ENCODE measurements around the gene RIPPLY1.
"Not testable (repeated sequence)": the region's sequence is repeated elsewhere in the genome, so short reads cannot be mapped to it uniquely, and the experiment has no call there.

RIPPLY1 gene

DNA sequence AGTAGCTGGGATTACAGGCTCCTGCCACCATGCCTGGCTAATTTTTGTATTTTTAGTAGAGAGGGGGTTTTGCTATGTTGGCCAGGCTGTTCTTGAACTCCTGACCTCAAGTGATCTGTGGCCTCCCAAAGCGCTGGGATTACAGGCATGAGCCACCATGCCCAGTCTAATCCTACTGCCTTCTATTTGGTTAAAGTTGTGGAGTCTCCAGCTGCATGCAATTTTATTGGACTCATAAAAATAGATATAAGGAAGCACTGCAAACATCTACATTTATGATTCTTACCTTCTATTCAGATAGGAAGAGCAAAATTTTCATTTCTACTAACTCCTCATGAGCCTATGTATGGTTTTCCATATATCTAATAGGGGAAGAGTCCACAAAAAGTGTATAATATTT, 13.7 kb downstream of the RIPPLY1 start:
- no peak for TF ChIP-seq EZH2phosphoT487 (IDR thresholded peaks at IDR 0.05; ENCODE audit: borderline replicate concordance)
- TF ChIP-seq, protein P1, sequence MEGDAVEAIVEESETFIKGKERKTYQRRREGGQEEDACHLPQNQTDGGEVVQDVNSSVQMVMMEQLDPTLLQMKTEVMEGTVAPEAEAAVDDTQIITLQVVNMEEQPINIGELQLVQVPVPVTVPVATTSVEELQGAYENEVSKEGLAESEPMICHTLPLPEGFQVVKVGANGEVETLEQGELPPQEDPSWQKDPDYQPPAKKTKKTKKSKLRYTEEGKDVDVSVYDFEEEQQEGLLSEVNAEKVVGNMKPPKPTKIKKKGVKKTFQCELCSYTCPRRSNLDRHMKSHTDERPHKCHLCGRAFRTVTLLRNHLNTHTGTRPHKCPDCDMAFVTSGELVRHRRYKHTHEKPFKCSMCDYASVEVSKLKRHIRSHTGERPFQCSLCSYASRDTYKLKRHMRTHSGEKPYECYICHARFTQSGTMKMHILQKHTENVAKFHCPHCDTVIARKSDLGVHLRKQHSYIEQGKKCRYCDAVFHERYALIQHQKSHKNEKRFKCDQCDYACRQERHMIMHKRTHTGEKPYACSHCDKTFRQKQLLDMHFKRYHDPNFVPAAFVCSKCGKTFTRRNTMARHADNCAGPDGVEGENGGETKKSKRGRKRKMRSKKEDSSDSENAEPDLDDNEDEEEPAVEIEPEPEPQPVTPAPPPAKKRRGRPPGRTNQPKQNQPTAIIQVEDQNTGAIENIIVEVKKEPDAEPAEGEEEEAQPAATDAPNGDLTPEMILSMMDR (conservative IDR thresholded peaks at IDR 0.05; ENCODE audit: low read length) = no peak
- Histone ChIP-seq H3K4me1 (ENCODE audit: insufficient read depth, low read length, poor library complexity, severe bottlenecking) (no peaks in the 10 kb centered on the region), H4K20me1 (ENCODE audit: insufficient read depth, low read length, poor library complexity, severe bottlenecking) (no peaks in the 10 kb centered on the region), H3K36me3 (ENCODE audit: insufficient read depth, low read length) (no peaks in the 10 kb centered on the region), H3K9me2 (replicated peaks; ENCODE audit: low read depth, low read length) (no peaks in the 10 kb centered on the region), H3K27me3 (ENCODE audit: insufficient read depth, low read length, poor library complexity, severe bottlenecking) (no peaks in the 10 kb centered on the region), H2AFZ (ENCODE audit: low read length) (no peak overlapping the region), H3K79me2 (ENCODE audit: insufficient read depth, low read length) (no peaks in the 10 kb centered on the region), H3K4me2 (ENCODE audit: low read depth, low read length, poor library complexity, severe bottlenecking) (no peak overlapping the region), H3K4me3 (ENCODE audit: low read length, poor library complexity, severe bottlenecking) (no peak overlapping the region), H3F3A (ENCODE audit: low read depth) (no peaks in the 10 kb centered on the region), H3K9me3 (ENCODE audit: insufficient read depth, low read depth, low read length) (no peaks in the 10 kb centered on the region), H3K9ac (ENCODE audit: low read depth, low read length, poor library complexity, severe bottlenecking) (no peak overlapping the region)

GRCh38 chrX:106875151-106875550, 28.0 kb downstream of the RIPPLY1 start:
- no peak overlapping the region for H3K4me2 ChIP-seq (ENCODE audit: low read depth, low read length, poor library complexity, severe bottlenecking)
- no peaks in the 10 kb centered on the region for H3K9me2 ChIP-seq (replicated peaks; ENCODE audit: low read depth, low read length)
- H3K36me3 ChIP-seq (ENCODE audit: insufficient read depth, low read length) = no peaks in the 10 kb centered on the region
- H3K27me3 ChIP-seq (ENCODE audit: insufficient read depth, low read length, poor library complexity, severe bottlenecking) = no peaks in the 10 kb centered on the region
- H3K9ac ChIP-seq (ENCODE audit: low read depth, low read length, poor library complexity, severe bottlenecking) = no peak overlapping the region
- TF ChIP-seq, protein P1 (conservative IDR thresholded peaks at IDR 0.05; ENCODE audit: low read length) = no peak
- no peak for TF ChIP-seq EZH2phosphoT487 (IDR thresholded peaks at IDR 0.05; ENCODE audit: borderline replicate concordance)
- no peaks in the 10 kb centered on the region for H4K20me1 ChIP-seq (ENCODE audit: insufficient read depth, low read length, poor library complexity, severe bottlenecking)
- no peaks in the 10 kb centered on the region for H3K79me2 ChIP-seq (ENCODE audit: insufficient read depth, low read length)
- no peaks in the 10 kb centered on the region for H3K4me1 ChIP-seq (ENCODE audit: insufficient read depth, low read length, poor library complexity, severe bottlenecking)
- H3K4me3 ChIP-seq (ENCODE audit: low read length, poor library complexity, severe bottlenecking) = no peak overlapping the region
- H2AFZ ChIP-seq (ENCODE audit: low read length) = no peak overlapping the region
- no peaks in the 10 kb centered on the region for H3F3A ChIP-seq (ENCODE audit: low read depth)
- no peaks in the 10 kb centered on the region for H3K9me3 ChIP-seq (ENCODE audit: insufficient read depth, low read depth, low read length)

GRCh38 chrX:106874075-106874474, 29.1 kb downstream of the RIPPLY1 start:
- no peaks in the 10 kb centered on the region for H4K20me1 ChIP-seq (ENCODE audit: insufficient read depth, low read length, poor library complexity, severe bottlenecking)
- H3K27me3 ChIP-seq (ENCODE audit: insufficient read depth, low read length, poor library complexity, severe bottlenecking) = no peaks in the 10 kb centered on the region
- H3K79me2 ChIP-seq (ENCODE audit: insufficient read depth, low read length) = no peaks in the 10 kb centered on the region
- H3K4me3 ChIP-seq (ENCODE audit: low read length, poor library complexity, severe bottlenecking) = no peak overlapping the region
- no peak for TF ChIP-seq EZH2phosphoT487 (IDR thresholded peaks at IDR 0.05; ENCODE audit: borderline replicate concordance)
- TF ChIP-seq, protein P1 (conservative IDR thresholded peaks at IDR 0.05; ENCODE audit: low read length) = peak; percentile 66
- H2AFZ ChIP-seq (ENCODE audit: low read length) = no peak overlapping the region
- H3K36me3 ChIP-seq (ENCODE audit: insufficient read depth, low read length) = no peaks in the 10 kb centered on the region
- no peaks in the 10 kb centered on the region for H3K9me2 ChIP-seq (replicated peaks; ENCODE audit: low read depth, low read length)
- no peaks in the 10 kb centered on the region for H3F3A ChIP-seq (ENCODE audit: low read depth)
- H3K4me1 ChIP-seq (ENCODE audit: insufficient read depth, low read length, poor library complexity, severe bottlenecking) = no peaks in the 10 kb centered on the region
- H3K9ac ChIP-seq (ENCODE audit: low read depth, low read length, poor library complexity, severe bottlenecking) = no peak overlapping the region
- H3K9me3 ChIP-seq (ENCODE audit: insufficient read depth, low read depth, low read length) = no peaks in the 10 kb centered on the region
- no peak overlapping the region for H3K4me2 ChIP-seq (ENCODE audit: low read depth, low read length, poor library complexity, severe bottlenecking)

GRCh38 chrX:106872796-106873195, 30.3 kb downstream of the RIPPLY1 start:
- H2AFZ ChIP-seq (ENCODE audit: low read length); H3K4me2 ChIP-seq (ENCODE audit: low read depth, low read length, poor library complexity, severe bottlenecking); H3K4me1 ChIP-seq (ENCODE audit: insufficient read depth, low read length, poor library complexity, severe bottlenecking); H3K36me3 ChIP-seq (ENCODE audit: insufficient read depth, low read length); H3K9me3 ChIP-seq (ENCODE audit: insufficient read depth, low read depth, low read length); H3F3A ChIP-seq (ENCODE audit: low read depth); H3K4me3 ChIP-seq (ENCODE audit: low read length, poor library complexity, severe bottlenecking); H3K79me2 ChIP-seq (ENCODE audit: insufficient read depth, low read length); H3K27me3 ChIP-seq (ENCODE audit: insufficient read depth, low read length, poor library complexity, severe bottlenecking); H3K9me2 ChIP-seq (replicated peaks; ENCODE audit: low read depth, low read length); H3K9ac ChIP-seq (ENCODE audit: low read depth, low read length, poor library complexity, severe bottlenecking); H4K20me1 ChIP-seq (ENCODE audit: insufficient read depth, low read length, poor library complexity, severe bottlenecking): not testable (repeated sequence)
